Activated CD8-positive, alpha-beta memory T cell treated with anti-CD3 and anti-CD28 coated beads for 48 hours (primary cell): ENCODE measurements around the gene ENTREP1.

ENCODE experiments used
- DNase-seq, 3 experiments: peaks; one replicate each; pipeline ENCODE4 v3.0.0-alpha.2; 2020; ENCODE audit warnings: low read depth in 2 of 3, low spot score in 2 of 3

ENTREP1 gene

GRCh38 chr9:69319324-69320025, 5.5 kb upstream of the ENTREP1 start:
- no peak for DNase-seq

GRCh38 chr9:69322256-69322655, 2.8 kb upstream of the ENTREP1 start:
- no peak for DNase-seq

GRCh38 chr9:69323861-69324260, 1.2 kb upstream of the ENTREP1 start:
- DNase-seq = no peak

- no peak for DNase-seq
These were observed 596 bp downstream of the ENTREP1 start for GRCh38 chr9:69325409-69326212.

DNA sequence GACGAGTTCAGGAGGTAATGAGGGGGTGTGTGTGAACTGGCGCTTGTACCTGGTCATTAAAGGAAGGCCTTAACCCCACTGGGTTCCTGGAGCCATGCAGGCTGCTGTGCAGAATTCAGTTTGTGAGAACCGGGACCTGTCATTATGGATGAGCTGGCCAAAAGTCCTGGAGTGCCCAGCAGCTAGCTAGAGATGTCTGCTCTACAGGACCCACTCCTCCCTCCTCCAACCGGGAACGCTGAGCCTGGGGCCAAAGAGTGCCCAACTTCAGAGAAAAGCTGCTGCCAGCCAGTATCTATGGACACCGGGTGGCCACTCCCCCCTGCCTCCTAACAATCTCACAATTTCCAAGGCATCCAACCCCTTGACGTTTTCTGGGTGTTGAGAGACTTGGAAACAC, 1.2 kb downstream of the ENTREP1 start:
- DNase-seq = no peak

DNA sequence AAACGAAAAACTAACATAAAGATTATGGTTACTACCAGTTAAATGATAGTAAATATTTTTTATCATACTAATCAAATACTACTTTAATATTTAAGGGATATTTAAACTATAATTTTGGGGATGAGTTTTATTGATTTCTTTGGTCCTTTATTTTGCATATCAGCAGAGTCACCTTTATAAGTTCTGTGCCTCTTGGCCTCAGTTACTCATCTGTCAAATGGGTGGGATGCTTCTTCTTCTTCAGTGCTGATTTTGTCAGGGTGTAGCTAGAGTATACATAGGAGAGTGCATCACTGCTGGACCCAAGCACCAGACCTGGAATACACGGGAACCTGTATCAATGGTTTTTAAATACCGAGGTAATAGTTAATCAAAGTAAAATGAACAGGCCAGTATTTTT, 5.6 kb downstream of the ENTREP1 start:
- no peak for DNase-seq

DNA sequence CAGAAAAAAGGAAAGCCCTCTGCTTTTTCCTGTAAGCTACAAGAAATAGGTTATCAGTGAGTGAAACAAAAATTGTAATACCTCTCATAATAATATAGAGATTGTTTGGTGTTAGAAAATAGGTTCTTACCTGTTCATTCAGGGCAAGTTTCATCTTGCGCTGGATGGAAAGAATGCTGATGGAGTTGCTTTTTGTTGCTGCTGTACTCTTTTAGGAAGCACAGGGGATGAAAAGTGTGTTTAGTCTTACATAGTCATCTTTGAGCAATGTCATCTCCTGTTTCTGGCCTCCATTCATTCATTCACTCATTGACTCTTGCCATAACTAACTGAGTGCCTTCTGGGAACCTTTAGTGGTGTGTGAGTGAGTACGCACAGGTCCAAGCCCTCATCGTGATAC, 6.4 kb downstream of the ENTREP1 start:
- no peak for DNase-seq

DNA sequence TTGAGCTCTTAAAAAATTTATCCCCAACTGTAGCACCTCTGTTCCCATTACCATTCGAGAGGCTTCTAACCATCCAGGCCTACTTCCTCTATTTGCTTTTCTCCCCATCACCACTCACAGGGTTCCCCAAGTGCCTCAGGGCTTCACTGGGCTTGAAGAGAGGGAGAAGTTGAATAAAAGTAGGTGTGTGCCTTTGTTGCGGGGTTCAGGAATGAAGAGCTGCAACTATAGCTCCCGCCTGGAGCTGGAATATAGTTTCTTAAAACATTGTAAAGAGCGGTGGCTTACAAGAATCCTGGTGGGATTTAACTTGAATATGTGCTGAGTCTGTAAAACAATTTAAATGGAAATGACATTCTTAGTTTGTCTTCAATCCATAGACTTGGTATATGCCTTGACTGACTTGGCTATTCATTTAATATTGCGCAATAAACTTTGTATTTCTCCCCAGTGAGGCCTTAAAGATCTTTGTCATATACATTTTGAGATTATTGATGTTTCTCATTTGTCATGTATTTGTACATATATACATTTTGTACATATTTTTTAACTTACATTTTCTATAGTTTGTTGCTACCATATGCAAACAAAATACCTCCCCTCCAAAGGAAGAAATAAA, 7.2 kb downstream of the ENTREP1 start:
- no peak for DNase-seq

- no peak for DNase-seq
These were observed 8.7 kb downstream of the ENTREP1 start for GRCh38 chr9:69333716-69334115.

DNA sequence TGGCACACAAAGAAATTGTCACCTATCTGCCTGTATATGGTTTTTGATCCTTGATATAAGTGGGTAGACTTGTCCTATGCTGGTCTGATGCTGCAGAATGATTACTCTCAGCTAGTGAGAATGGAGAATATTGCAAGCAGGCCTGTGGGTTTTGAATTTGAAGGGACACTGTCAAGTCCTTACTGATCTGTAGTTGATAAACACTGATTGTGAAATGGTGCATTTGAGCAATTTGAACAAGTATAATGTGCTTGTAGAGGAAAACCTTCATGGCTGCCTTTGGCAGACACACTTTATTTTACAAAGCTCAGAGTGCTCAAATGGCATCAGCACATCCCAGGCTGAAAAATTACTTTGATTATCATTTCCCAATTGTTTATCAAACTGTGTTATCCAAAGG, 9.3 kb downstream of the ENTREP1 start:
- no peak for DNase-seq

- no peak for DNase-seq
These were observed 14.6 kb downstream of the ENTREP1 start for GRCh38 chr9:69339620-69340019.

GRCh38 chr9:69340631-69341030, 15.6 kb downstream of the ENTREP1 start:
- no peak for DNase-seq

- no peak for DNase-seq
These were observed 17.8 kb downstream of the ENTREP1 start for GRCh38 chr9:69342769-69343168.

GRCh38 chr9:69344459-69344858, 19.4 kb downstream of the ENTREP1 start:
- no peak for DNase-seq

GRCh38 chr9:69346596-69347390, 21.8 kb downstream of the ENTREP1 start:
- DNase-seq = no peak

DNA sequence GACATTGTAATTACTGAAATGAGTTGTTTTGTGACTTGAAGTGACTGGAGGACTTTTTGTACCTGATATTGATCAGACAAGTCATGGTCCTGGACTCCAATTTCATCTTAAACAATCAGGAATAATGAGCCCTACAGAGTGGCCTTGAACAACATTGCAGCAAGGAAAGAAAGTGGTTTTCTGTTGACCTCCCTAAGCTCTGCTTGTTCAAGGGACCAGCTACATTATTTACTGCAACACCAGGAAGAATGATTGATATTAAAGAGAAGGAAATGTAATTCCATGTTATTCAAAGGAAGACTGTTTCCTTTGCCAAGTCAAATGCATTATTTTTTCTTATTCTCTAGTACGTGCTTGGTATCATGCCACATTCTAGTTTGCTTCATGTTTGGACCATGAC, 22.6 kb downstream of the ENTREP1 start:
- no peak for DNase-seq

DNA sequence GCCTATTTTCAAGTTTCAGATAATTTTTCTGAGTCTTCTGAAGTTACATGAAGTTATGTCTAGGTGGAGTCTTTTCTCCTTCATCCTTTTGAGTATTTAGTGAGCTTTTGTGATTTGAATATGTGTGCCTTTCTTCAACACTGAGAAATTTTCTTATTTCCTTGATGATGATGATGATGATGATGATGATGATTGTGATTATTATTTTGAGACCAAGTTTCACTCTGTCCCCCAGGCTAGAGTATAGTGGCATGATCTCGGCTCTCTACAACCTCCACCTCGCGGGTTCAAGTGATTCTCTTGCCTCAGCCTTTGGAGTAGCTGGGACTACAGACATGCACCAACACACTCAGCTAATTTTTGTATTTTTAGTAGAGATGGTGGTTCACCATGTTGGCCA, 26.2 kb downstream of the ENTREP1 start:
- DNase-seq = no peak

- DNase-seq = no peak
These were observed 30.2 kb downstream of the ENTREP1 start for GRCh38 chr9:69355232-69355631.

- DNase-seq = no peak
These were observed 32.2 kb downstream of the ENTREP1 start for GRCh38 chr9:69357030-69357775.

DNA sequence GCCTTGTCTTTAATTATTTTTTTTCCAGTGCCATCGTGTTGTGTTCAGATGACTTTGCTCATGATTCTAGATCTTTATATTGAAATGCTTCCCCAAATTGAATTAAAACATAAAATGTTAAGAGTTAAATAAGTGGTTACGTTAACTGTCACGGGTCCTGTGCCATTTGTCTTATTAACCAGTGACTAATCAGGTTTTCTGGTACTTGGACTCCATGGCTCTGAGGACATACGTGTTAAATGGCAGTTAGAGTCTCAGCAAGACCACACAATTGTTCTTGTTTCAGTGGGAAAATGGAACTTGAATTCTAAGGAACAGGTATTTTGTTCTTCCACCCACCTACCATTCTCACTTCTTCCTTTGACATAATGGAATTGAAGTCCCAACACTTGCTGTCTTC, 32.8 kb downstream of the ENTREP1 start:
- DNase-seq = no peak

- no peak for DNase-seq
These were observed 38.2 kb downstream of the ENTREP1 start for GRCh38 chr9:69363191-69363590.
